Pancreas (tissue), 10 donors: Measurements from ENCODE around the gene PGLYRP1. TPM values are rescaled to one million over a fixed set of nuclear protein-coding genes. Genes with fewer than 3 reads are reported as not detected.

Experiments
- ATAC-seq, 4 donors: fragments of 200-7000 bp; cut with Tn5 transposase; one replicate each; pipeline versions ENCODE4 v1.8.0 to v1.9.1; 2020; ENCODE audit warnings: mild to moderate bottlenecking in 4 of 4, moderate library complexity in 4 of 4
- DNase-seq, 6 donors: peaks; one replicate each; pipeline ENCODE4 v3.0.0-alpha.2; 2020
- FAIRE-seq: peaks from 2 replicates; lab custom pipeline; 2012; peaks lifted over from hg19 to GRCh38; lab: Jason Lieb, UNC
- H3K27ac ChIP-seq, 4 donors: fragments of 200-600 bp; sonication (generic); 1 replicate in 3 of 4; 2 replicates in 1 of 4; pipeline versions ENCODE4 v1.5.0 to v1.8.0; 2020
- H3K27me3 ChIP-seq, 4 donors: fragments of 200-600 bp; one replicate each; pipeline ENCODE4 v1.8.0; 2021
- H3K36me3 ChIP-seq, 3 donors: fragments of 200-600 bp; sonication (generic) in 1 of 3; one replicate each; pipeline versions ENCODE4 v1.5.0 to v1.8.0; 2020 to 2021
- H3K4me1 ChIP-seq, 3 donors: fragments of 200-600 bp; one replicate each; pipeline ENCODE4 v1.8.0; 2021
- H3K4me3 ChIP-seq, 4 donors: fragments of 200-600 bp; sonication (generic) in 2 of 4; one replicate each; pipeline versions ENCODE4 v1.5.0 to v1.8.0; 2020 to 2021
- H3K9me3 ChIP-seq, 4 donors: fragments of 200-600 bp; one replicate each; pipeline ENCODE4 v1.8.0; 2021
- WGBS, 2 donors: extraction: QIAGEN DNeasy Blood & Tissue Kit; methylation state at CpG; one replicate each; pipeline ENCODE4 v1.1.7; 2013; 5-methylcytosine and 5-hydroxymethylcytosine counted together
- intact Hi-C, 3 donors: fragments of 100-400 bp; cut with DNase I; formaldehyde crosslinking; loops; one replicate each; pipeline versions ENCODE4 v1.11.1 to v1.14.2; 2022
- polyA plus RNA-seq, 2 donors: library from polyadenylated mRNA; stranded (reverse); fragments of 200-250 nt; gene quantifications; one replicate each; pipeline ENCODE4 v1.2.3, GENCODE V29; 2013
- total RNA-seq, 6 donors: library from RNA; stranded (reverse); fragmentation: NEBNext Ultra II Directional in 4 of 6; extraction: Animal tissue kit (Norgen Biotek cat#: 25700) in 4 of 6; gene quantifications; one replicate each; pipeline versions ENCODE4 v1.2.1 to v1.2.4, GENCODE V29; 2021 to 2023
- TF ChIP-seq, protein P1 (sequence below), 4 donors: fragments of 200-600 bp; sonication (generic) in 3 of 4; IDR thresholded peaks; one replicate each; pipeline versions ENCODE4 v1.5.0 to v1.8.0; 2021; ENCODE audit warnings: antibody characterized with exemption in 4 of 4
- donor health status: healthy with polysubstance abuse.
- donor health status: DM: no; HTN: no; CAD: no; lungs with moderate emphysema.
- donor health status: DM: no; HTN: no; CAD: no.
- donor health status: control.
- donor health status: control.
- donor health status: Bipolar disorder and iron deficiency.
- donor health status: DM: yes; HTN: yes; CAD: no.
- donor health status: DM: no; HTN: no; CAD: no.
- donor health status: DM: no; HTN: no; CAD: no.
- donor health status: DM: yes; HTN: yes; CAD: no.

PGLYRP1 gene
- total and polyA plus RNA-seq, 8 donors: 0.20 TPM; not detected in 7

DNA sequence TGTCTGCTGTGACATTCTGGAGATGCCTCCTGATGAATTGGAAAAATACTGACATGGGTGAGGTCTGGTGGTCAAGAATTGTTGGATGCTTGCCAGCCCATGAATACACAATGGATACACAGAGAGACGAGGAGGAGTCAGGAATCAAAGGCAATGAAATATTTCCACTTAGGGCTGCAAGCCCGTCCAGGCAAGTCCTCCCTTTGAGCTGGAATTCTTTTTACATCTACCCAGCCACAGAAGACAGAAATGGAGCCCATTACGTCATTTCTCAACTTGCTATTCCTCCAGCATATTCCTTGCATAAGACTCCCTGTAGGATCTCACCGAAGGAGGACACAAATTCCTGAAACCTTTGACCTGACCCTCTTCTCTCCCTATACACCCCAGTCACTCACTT lies 33.7 kb upstream of the PGLYRP1 start:
- Histone ChIP-seq H3K9me3 (no peaks in the 10 kb centered on the region), H3K36me3 (no peaks in the 10 kb centered on the region), H3K4me1 (no peaks in the 10 kb centered on the region), H3K27me3 (no peaks in the 10 kb centered on the region), H3K4me3 (no peak overlapping the region), H3K27ac (no peak overlapping the region)
- DNase-seq: no peak
- intact Hi-C loops: no loop called here
- TF ChIP-seq, protein P1, sequence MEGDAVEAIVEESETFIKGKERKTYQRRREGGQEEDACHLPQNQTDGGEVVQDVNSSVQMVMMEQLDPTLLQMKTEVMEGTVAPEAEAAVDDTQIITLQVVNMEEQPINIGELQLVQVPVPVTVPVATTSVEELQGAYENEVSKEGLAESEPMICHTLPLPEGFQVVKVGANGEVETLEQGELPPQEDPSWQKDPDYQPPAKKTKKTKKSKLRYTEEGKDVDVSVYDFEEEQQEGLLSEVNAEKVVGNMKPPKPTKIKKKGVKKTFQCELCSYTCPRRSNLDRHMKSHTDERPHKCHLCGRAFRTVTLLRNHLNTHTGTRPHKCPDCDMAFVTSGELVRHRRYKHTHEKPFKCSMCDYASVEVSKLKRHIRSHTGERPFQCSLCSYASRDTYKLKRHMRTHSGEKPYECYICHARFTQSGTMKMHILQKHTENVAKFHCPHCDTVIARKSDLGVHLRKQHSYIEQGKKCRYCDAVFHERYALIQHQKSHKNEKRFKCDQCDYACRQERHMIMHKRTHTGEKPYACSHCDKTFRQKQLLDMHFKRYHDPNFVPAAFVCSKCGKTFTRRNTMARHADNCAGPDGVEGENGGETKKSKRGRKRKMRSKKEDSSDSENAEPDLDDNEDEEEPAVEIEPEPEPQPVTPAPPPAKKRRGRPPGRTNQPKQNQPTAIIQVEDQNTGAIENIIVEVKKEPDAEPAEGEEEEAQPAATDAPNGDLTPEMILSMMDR (IDR thresholded peaks at IDR 0.05): no peak
- no peak for FAIRE-seq
- 39 to 43% methylated on average over 4 of the region's 4 CpGs for WGBS, 2 donors
- ATAC-seq: no peak

GRCh38 chr19:46052896-46053295 lies 30.0 kb upstream of the PGLYRP1 start:
- Histone ChIP-seq H3K27me3 (no peaks in the 10 kb centered on the region), H3K4me1 (no peaks in the 10 kb centered on the region), H3K36me3 (no peaks in the 10 kb centered on the region), H3K4me3 (no peak overlapping the region), H3K27ac (no peak overlapping the region), H3K9me3 (no peaks in the 10 kb centered on the region)
- intact Hi-C loops: no loop called here
- DNase-seq (no peak), FAIRE-seq (no peak), ATAC-seq (no peak)
- TF ChIP-seq, protein P1 (IDR thresholded peaks at IDR 0.05): no peak
- 31 to 35% methylated on average over 4 of the region's 4 CpGs for WGBS, 2 donors

GRCh38 chr19:46049597-46049996 lies 26.7 kb upstream of the PGLYRP1 start:
- no peaks in the 10 kb centered on the region for H3K36me3 ChIP-seq
- no peak overlapping the region for H3K4me3 ChIP-seq
- H3K27me3 ChIP-seq: no peaks in the 10 kb centered on the region
- FAIRE-seq (no peak), DNase-seq (no peak), ATAC-seq (no peak)
- WGBS, 2 donors: 38% methylated on average over 7 of the region's 7 CpGs
- H3K9me3 ChIP-seq: no peaks in the 10 kb centered on the region
- intact Hi-C loops: no loop called here
- no peak overlapping the region for H3K27ac ChIP-seq
- TF ChIP-seq, protein P1 (IDR thresholded peaks at IDR 0.05): no peak
- H3K4me1 ChIP-seq: no peaks in the 10 kb centered on the region

- ATAC-seq (no peak), FAIRE-seq (no peak), DNase-seq (no peak)
- 85 to 89% methylated on average over 1 of the region's 1 CpG for WGBS, 2 donors
- H3K36me3 ChIP-seq: no peaks in the 10 kb centered on the region
- H3K27ac ChIP-seq: no peak overlapping the region
- TF ChIP-seq, protein P1 (IDR thresholded peaks at IDR 0.05): no peak
- H3K4me3 ChIP-seq: no peak overlapping the region
- H3K9me3 ChIP-seq: no peaks in the 10 kb centered on the region
- peaks cover 0 to 20% (median 0%) of the 10 kb centered on the region in 4 donors for H3K27me3 ChIP-seq
- intact Hi-C loops: no loop called here
- H3K4me1 ChIP-seq: no peaks in the 10 kb centered on the region
Observed at GRCh38 chr19:46043519-46043918, 20.7 kb upstream of the PGLYRP1 start.

- Histone ChIP-seq H3K36me3 (no peaks in the 10 kb centered on the region), H3K4me3 (no peak overlapping the region), H3K27me3 (peaks cover 0 to 20% (median 0%) of the 10 kb centered on the region in 4 donors), H3K9me3 (no peaks in the 10 kb centered on the region), H3K27ac (no peak overlapping the region), H3K4me1 (no peaks in the 10 kb centered on the region)
- intact Hi-C loops: no loop called here
- TF ChIP-seq, protein P1 (IDR thresholded peaks at IDR 0.05): no peak
- DNase-seq (no peak), FAIRE-seq (no peak), ATAC-seq (no peak)
- WGBS, 2 donors: 58 to 74% methylated on average over 5 of the region's 5 CpGs
Observed at GRCh38 chr19:46042252-46042883, 19.5 kb upstream of the PGLYRP1 start.
